22Rv1 (cell line): Measurements from ENCODE around the gene C12orf43.

Source experiments
- ZFX ChIP-seq: fragments of 450-650 bp; IDR thresholded peaks from 2 replicates; pipeline ENCODE4 v1.6.1; 2017; ENCODE audit warnings: antibody characterized with exemption, borderline replicate concordance
- TF ChIP-seq, protein P1 (sequence below): fragments of 450-650 bp; IDR thresholded peaks from 2 replicates; pipeline ENCODE4 v1.5.1; 2017; ENCODE audit warnings: mild to moderate bottlenecking

DNA sequence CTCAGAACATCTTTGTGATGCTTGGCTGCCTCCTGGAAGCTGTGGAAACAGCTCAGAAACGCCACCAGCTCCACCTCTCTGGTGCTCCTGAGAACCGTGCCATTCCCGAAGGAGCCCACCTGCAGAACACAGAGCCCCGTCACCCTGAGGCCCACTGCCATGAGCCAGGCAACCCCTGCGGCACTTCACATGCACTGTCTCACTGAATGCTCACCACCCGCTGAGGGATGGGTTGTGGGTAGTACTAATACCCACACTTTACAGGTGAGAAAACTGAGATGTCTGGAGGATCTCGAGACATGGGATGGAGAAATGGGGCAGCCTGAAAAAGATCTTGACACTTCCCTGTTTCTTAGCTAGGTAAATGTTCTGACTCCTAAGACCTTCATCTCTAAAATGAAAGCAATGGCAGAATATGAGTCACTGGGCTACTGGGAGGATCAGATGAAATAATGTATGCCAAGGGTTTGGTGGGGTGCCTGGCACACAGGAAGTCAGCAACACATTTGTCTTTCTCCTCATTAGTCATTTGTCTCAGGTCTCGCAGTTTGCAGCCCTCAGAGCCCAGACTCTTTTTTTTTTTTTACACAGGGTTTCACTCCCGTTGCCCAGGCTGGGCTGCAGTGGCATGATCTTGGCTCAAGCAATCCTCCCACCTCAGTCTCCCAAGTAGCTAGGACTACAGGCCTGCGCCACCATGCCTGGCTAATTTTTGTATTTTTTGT lies 17.5 kb upstream of the C12orf43 start:
- TF ChIP-seq, protein P1, sequence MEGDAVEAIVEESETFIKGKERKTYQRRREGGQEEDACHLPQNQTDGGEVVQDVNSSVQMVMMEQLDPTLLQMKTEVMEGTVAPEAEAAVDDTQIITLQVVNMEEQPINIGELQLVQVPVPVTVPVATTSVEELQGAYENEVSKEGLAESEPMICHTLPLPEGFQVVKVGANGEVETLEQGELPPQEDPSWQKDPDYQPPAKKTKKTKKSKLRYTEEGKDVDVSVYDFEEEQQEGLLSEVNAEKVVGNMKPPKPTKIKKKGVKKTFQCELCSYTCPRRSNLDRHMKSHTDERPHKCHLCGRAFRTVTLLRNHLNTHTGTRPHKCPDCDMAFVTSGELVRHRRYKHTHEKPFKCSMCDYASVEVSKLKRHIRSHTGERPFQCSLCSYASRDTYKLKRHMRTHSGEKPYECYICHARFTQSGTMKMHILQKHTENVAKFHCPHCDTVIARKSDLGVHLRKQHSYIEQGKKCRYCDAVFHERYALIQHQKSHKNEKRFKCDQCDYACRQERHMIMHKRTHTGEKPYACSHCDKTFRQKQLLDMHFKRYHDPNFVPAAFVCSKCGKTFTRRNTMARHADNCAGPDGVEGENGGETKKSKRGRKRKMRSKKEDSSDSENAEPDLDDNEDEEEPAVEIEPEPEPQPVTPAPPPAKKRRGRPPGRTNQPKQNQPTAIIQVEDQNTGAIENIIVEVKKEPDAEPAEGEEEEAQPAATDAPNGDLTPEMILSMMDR = no peak
- no peak for TF ChIP-seq ZFX
